EL (cell line): Measurements from ENCODE around the gene MXRA8.

Experiments used
- DNase-seq: peaks from one replicate; pipeline ENCODE4 v3.0.0-alpha.2; 2016

Gene MXRA8

GRCh38 chr1:1365875-1366698, 7.7 kb upstream of the MXRA8 start:
- no peak for DNase-seq

GRCh38 chr1:1364266-1364665, 5.9 kb upstream of the MXRA8 start:
- DNase-seq = no peak

- DNase-seq = peak; percentile 85
Observed at GRCh38 chr1:1361982-1362423, 3.6 kb upstream of the MXRA8 start.

- DNase-seq = no peak
Observed at GRCh38 chr1:1361233-1361981, 3.1 kb upstream of the MXRA8 start.

- peak; percentile 97 for DNase-seq
Observed at GRCh38 chr1:1360506-1361169, 2.3 kb upstream of the MXRA8 start.

GRCh38 chr1:1359664-1360468, 1.5 kb upstream of the MXRA8 start:
- DNase-seq = peak; percentile 65

- peak; percentile 57 for DNase-seq
Observed at GRCh38 chr1:1359308-1359663, 931 bp upstream of the MXRA8 start.

GRCh38 chr1:1357871-1358432, 403 bp downstream of the MXRA8 start:
- DNase-seq = peak; percentile 53

- DNase-seq = peak; percentile 63
Observed at GRCh38 chr1:1356796-1357401, 1.5 kb downstream of the MXRA8 start.

GRCh38 chr1:1356166-1356795, 2.1 kb downstream of the MXRA8 start:
- no peak for DNase-seq

- peak; percentile 37 for DNase-seq
Observed at GRCh38 chr1:1355416-1355815, 2.9 kb downstream of the MXRA8 start.

GRCh38 chr1:1354271-1355247, 3.8 kb downstream of the MXRA8 start:
- DNase-seq = no peak

- no peak for DNase-seq
Observed at GRCh38 chr1:1353389-1354151, 4.8 kb downstream of the MXRA8 start.

- DNase-seq = no peak
Observed at GRCh38 chr1:1352786-1353388, 5.5 kb downstream of the MXRA8 start.

- DNase-seq = peak; percentile 48
Observed at GRCh38 chr1:1351511-1352427, 6.6 kb downstream of the MXRA8 start.

- DNase-seq = peak; percentile 79
Observed at GRCh38 chr1:1349256-1350012, 8.9 kb downstream of the MXRA8 start, which contains the start of gene DVL1. TSS of gene DVL1 (minus strand) at chr1:1349418. CDS start at chr1:1349065, 353 bp downstream.
